K562 (cell line): ENCODE results near the gene B3GNT9. TPM values are rescaled to one million over a fixed set of nuclear protein-coding genes. Genes with fewer than 3 reads are reported as not detected.
A peak's percentile ranks its signal among the peaks of the same experiment; 100 is the strongest.

Source experiments
- ATAC-seq: fragments of 200-7000 bp; cut with Tn5 transposase; 3 replicates; pipeline ENCODE4 v1.9.1; 2020; ENCODE audit warnings: moderate library complexity
- BruUV-seq: library from RNA; stranded (reverse); fragments of 400-500 nt; replicated peaks from 2 replicates; lab custom pipeline; 2021; lab: Mats Ljungman, UMichigan
- CTCF ChIA-PET: fragments of 300-600 bp; formaldehyde crosslinking; extraction: SDS; loops from one replicate; lab custom pipeline; 2021; ENCODE audit warnings: low intra/inter-chr PET ratio; lab: Yijun Ruan, JAX
- POLR2A ChIA-PET: fragments of 300-600, 350-650 bp; sonication (Branson Sonifier 250); formaldehyde crosslinking; extraction: SDS; loops from one replicate; lab custom pipeline; 2021; ENCODE audit warnings: antibody characterized with exemption, inconsistent platforms; lab: Yijun Ruan, JAX
- DNase-seq, 4 experiments: peaks; one replicate each; pipeline versions ENCODE4 v3.0.0 to v3.0.0-alpha.2; 2011 to 2018; ENCODE audit warnings: low spot score in 3 of 4, mixed read lengths in 3 of 4; ENCODE audit errors: extremely low read depth in 1 of 4
- FAIRE-seq: peaks from 2 replicates; lab custom pipeline; 2011; peaks lifted over from hg19 to GRCh38; lab: Jason Lieb, UNC
- H2AFZ ChIP-seq: 2 replicates; pipeline ENCODE4 v1.6.0; 2011; ENCODE audit warnings: low read depth, low read length, control low read depth, inconsistent platforms
- H3K27ac ChIP-seq: fragments of 200-600 bp; 3 replicates; pipeline ENCODE4 v1.8.0; 2011; ENCODE audit warnings: low read depth, mild to moderate bottlenecking, control low read depth, inconsistent platforms, low read length, moderate library complexity, mixed read lengths; ENCODE audit errors: extremely low read depth
- H3K27me3 ChIP-seq, 2 experiments: fragments of 300-600 bp in 1 of 2; 2 replicates in 1 of 2; 3 replicates in 1 of 2; pipeline versions ENCODE4 v1.6.0 to v1.8.0; 2011; ENCODE audit warnings: inconsistent platforms in 2 of 2, low read length in 2 of 2, mild to moderate bottlenecking in 1 of 2, mixed read lengths in 1 of 2, moderate library complexity in 1 of 2; ENCODE audit not compliant: control insufficient read depth in 2 of 2, insufficient read depth in 2 of 2
- H3K36me3 ChIP-seq: fragments of 300-600 bp; 3 replicates; pipeline ENCODE4 v1.8.0; 2011; ENCODE audit warnings: mild to moderate bottlenecking, low read length, inconsistent platforms; ENCODE audit not compliant: control insufficient read depth, insufficient read depth
- H3K4me1 ChIP-seq, 2 experiments: fragments of 200-600 bp in 1 of 2; replicated peaks in 1 of 2; 2 replicates in 1 of 2; 3 replicates in 1 of 2; pipeline versions ENCODE4 v1.5.1 to v1.8.0; 2011; ENCODE audit warnings: inconsistent platforms in 2 of 2, low read length in 2 of 2, mild to moderate bottlenecking in 1 of 2, mixed read lengths in 1 of 2, moderate library complexity in 1 of 2; ENCODE audit not compliant: control insufficient read depth in 2 of 2, insufficient read depth in 2 of 2
- H3K4me2 ChIP-seq: 2 replicates; pipeline ENCODE4 v1.6.1; 2011; ENCODE audit warnings: low read length, control low read depth, inconsistent platforms, mixed read lengths; ENCODE audit not compliant: insufficient read depth
- H3K4me3 ChIP-seq: fragments of 200-600 bp; sonication (generic), shearing (Covaris generic); 2 replicates; pipeline ENCODE4 v1.5.1; 2016; ENCODE audit warnings: control low read depth, inconsistent platforms
- H3K79me2 ChIP-seq: fragments of 200-600 bp; 3 replicates; pipeline ENCODE4 v1.8.0; 2011; ENCODE audit warnings: low read length, inconsistent platforms; ENCODE audit not compliant: control insufficient read depth, insufficient read depth
- H3K9ac ChIP-seq, 2 experiments: 2 replicates each; pipeline versions ENCODE4 v1.6.0 to v1.6.1; 2011; ENCODE audit warnings: low read depth in 2 of 2, low read length in 2 of 2, control low read depth in 1 of 2, inconsistent platforms in 1 of 2, mild to moderate bottlenecking in 1 of 2, mixed read lengths in 1 of 2; ENCODE audit not compliant: insufficient read depth in 1 of 2
- H3K9me1 ChIP-seq: one replicate; pipeline ENCODE4 v1.6.0; 2011; ENCODE audit warnings: inconsistent platforms, mild to moderate bottlenecking, low read length, moderate library complexity; ENCODE audit not compliant: control insufficient read depth, insufficient read depth
- H3K9me3 ChIP-seq: replicated peaks from 2 replicates; pipeline ENCODE4 v1.5.1; 2011; ENCODE audit warnings: low read depth, low read length, inconsistent platforms; ENCODE audit not compliant: control insufficient read depth, insufficient read depth
- H4K20me1 ChIP-seq: replicated peaks from 2 replicates; pipeline ENCODE4 v1.6.1; 2011; ENCODE audit warnings: low read length, inconsistent platforms, mixed read lengths; ENCODE audit not compliant: control insufficient read depth, insufficient read depth
- BCOR ChIP-seq: fragments of 450-650 bp; IDR thresholded peaks from 2 replicates; pipeline ENCODE4 v1.6.1; 2016
- ERF ChIP-seq: fragments of 450-650 bp; formaldehyde crosslinking; IDR thresholded peaks from 2 replicates; pipeline ENCODE4 v1.4.0; 2020; ENCODE audit warnings: mild to moderate bottlenecking, mixed read lengths
- ETV6 ChIP-seq, 3 experiments: fragments of 150-350 bp in 1 of 3; sonication (generic) in 1 of 3; formaldehyde crosslinking in 1 of 3; IDR thresholded peaks; 2 replicates each; pipeline versions ENCODE4 v1.6.1 to v1.8.0; 2014 to 2022; ENCODE audit warnings: borderline replicate concordance in 2 of 3, low read depth in 2 of 3, antibody characterized with exemption in 1 of 3, low read length in 1 of 3, mild to moderate bottlenecking in 1 of 3, missing genetic modification reagents in 1 of 3
- EZH2 ChIP-seq: IDR thresholded peaks from 2 replicates; pipeline ENCODE4 v1.6.1; 2012; ENCODE audit warnings: low read depth, mild to moderate bottlenecking, inconsistent platforms, low read length, borderline replicate concordance
- FOSL1 ChIP-seq: fragments of 200-800 bp; sonication (Bioruptor generic); conservative IDR thresholded peaks from 2 replicates; pipeline ENCODE4 v1.6.1; 2016; ENCODE audit warnings: missing genetic modification characterization, missing compliant biosample characterization
- FOXM1 ChIP-seq, 2 experiments: fragments of 450-650 bp in 1 of 2; sonication (generic) in 1 of 2; formaldehyde crosslinking in 1 of 2; IDR thresholded peaks; 2 replicates each; pipeline versions ENCODE4 v1.6.1 to v1.9.0; 2017 to 2022; ENCODE audit warnings: low read depth in 2 of 2, mild to moderate bottlenecking in 2 of 2, missing genetic modification reagents in 1 of 2, moderate library complexity in 1 of 2
- HEY1 ChIP-seq: fragments of 250-450 bp; sonication (Bioruptor Pico); IDR thresholded peaks from 2 replicates; pipeline ENCODE4 v1.5.0; 2020; ENCODE audit warnings: mild to moderate bottlenecking, moderate library complexity, borderline replicate concordance
- MECOM ChIP-seq: fragments of 250-450 bp; sonication (Bioruptor Pico); IDR thresholded peaks from 2 replicates; pipeline ENCODE4 v1.8.0; 2022; ENCODE audit warnings: inconsistent platforms
- NR2C2 ChIP-seq, 2 experiments: fragments of 200-800 bp in 1 of 2; sonication (Bioruptor generic) in 1 of 2; sonication (generic) in 1 of 2; formaldehyde crosslinking in 1 of 2; IDR thresholded peaks; 2 replicates each; pipeline versions ENCODE4 v1.6.1 to v1.8.0; 2016 to 2022; ENCODE audit warnings: mild to moderate bottlenecking in 1 of 2, missing compliant biosample characterization in 1 of 2, missing genetic modification characterization in 1 of 2, missing genetic modification reagents in 1 of 2
- OTX1 ChIP-seq: fragments of 450-650 bp; formaldehyde crosslinking; IDR thresholded peaks from 2 replicates; pipeline ENCODE4 v1.4.0; 2022; ENCODE audit warnings: mild to moderate bottlenecking
- PURB ChIP-seq: sonication (generic); formaldehyde crosslinking; IDR thresholded peaks from 2 replicates; pipeline ENCODE4 v1.9.0; 2021; ENCODE audit warnings: low read depth, mild to moderate bottlenecking, missing genetic modification reagents
- SETDB1 ChIP-seq: IDR thresholded peaks from one replicate; pipeline ENCODE4 v1.6.1; 2012; ENCODE audit warnings: low read length, control low read depth, inconsistent platforms
- SIN3A ChIP-seq, 2 experiments: fragments of 150-350 bp in 1 of 2; IDR thresholded peaks; 2 replicates each; pipeline ENCODE4 v1.6.1; 2011 to 2016; ENCODE audit warnings: borderline replicate concordance in 2 of 2, low read depth in 2 of 2, low read length in 2 of 2, mild to moderate bottlenecking in 2 of 2, moderate library complexity in 2 of 2; ENCODE audit not compliant: control insufficient read depth in 1 of 2
- ZBTB7A ChIP-seq: IDR thresholded peaks from 2 replicates; pipeline ENCODE4 v1.6.1; 2011; ENCODE audit warnings: low read depth, mild to moderate bottlenecking, low read length, moderate library complexity, borderline replicate concordance; ENCODE audit not compliant: control insufficient read depth
- ZFP36 ChIP-seq: fragments of 150-350 bp; IDR thresholded peaks from 2 replicates; pipeline ENCODE4 v1.6.1; 2018; ENCODE audit warnings: low read length, low read depth; ENCODE audit not compliant: partially characterized antibody
- ZFX ChIP-seq: sonication (generic); formaldehyde crosslinking; IDR thresholded peaks from 2 replicates; pipeline ENCODE4 v1.8.0; 2022; ENCODE audit warnings: mild to moderate bottlenecking, missing genetic modification reagents, moderate library complexity
- ZNF121 ChIP-seq: sonication (generic); formaldehyde crosslinking; conservative IDR thresholded peaks from 2 replicates; pipeline ENCODE4 v1.8.0; 2022; ENCODE audit warnings: missing genetic modification reagents
- ZNF24 ChIP-seq: fragments of 450-650 bp; IDR thresholded peaks from 2 replicates; pipeline ENCODE4 v1.6.1; 2016
- ZNF436 ChIP-seq: fragments of 250-450, 450-650 bp; sonication (Bioruptor Pico); formaldehyde crosslinking; IDR thresholded peaks from 2 replicates; pipeline ENCODE4 v1.7.0; 2020; ENCODE audit warnings: mild to moderate bottlenecking
- ZNF695 ChIP-seq: fragments of 450-650 bp; formaldehyde crosslinking; IDR thresholded peaks from 2 replicates; pipeline ENCODE4 v1.4.0; 2020; ENCODE audit warnings: mild to moderate bottlenecking, moderate library complexity
- WGBS: fragments of 100-300 bp; shearing (Covaris generic); methylation state at CpG from one replicate; pipeline ENCODE4 v1.1.6; 2016; ENCODE audit warnings: low coverage, mixed read lengths; ENCODE audit not compliant: insufficient coverage; ENCODE audit errors: missing lambda C conversion rate; 5-methylcytosine and 5-hydroxymethylcytosine counted together
- in situ Hi-C: fragments of 300-500 bp; cut with MboI; formaldehyde crosslinking; loops from 4 replicates; pipeline ENCODE4 v1.15.0; 2018; ENCODE audit warnings: inconsistent platforms, mixed read lengths
- intact Hi-C: fragments of 100-400 bp; cut with micrococcal nuclease; formaldehyde crosslinking; loops from 2 replicates; pipeline ENCODE4 v1.14.2; 2022
- polyA plus RNA-seq, 8 experiments: library from polyadenylated mRNA; depleted of rRNA in 4 of 8; stranded (reverse) in 5 of 8; unstranded in 3 of 8; fragments of >200 nt; fragmentation: Nextera tagmentation in 2 of 8; fragmentation: Illumina TruSeq in 1 of 8; extraction: Ambion mirVana in 2 of 8; extraction: Trizol in 1 of 8; gene quantifications; 2 replicates each; pipeline versions ENCODE4 v1.2.1 to v1.2.3, GENCODE V29; 2011 to 2014; ENCODE audit warnings: inconsistent platforms in 1 of 8, missing spikeins in 1 of 8
- total RNA-seq, 7 experiments: library from RNA; depleted of rRNA in 6 of 7; stranded (reverse); fragments of >200 nt in 6 of 7; fragmentation: Illumina TruSeq in 2 of 7; extraction: Trizol in 2 of 7; gene quantifications; 2 replicates each; pipeline versions ENCODE4 v1.2.1 to v1.2.3, GENCODE V29; 2011 to 2021; ENCODE audit warnings: low replicate concordance in 1 of 7
- TF ChIP-seq, protein P1 (sequence below), 2 experiments: fragments of 450-650 bp; conservative IDR thresholded peaks; 2 replicates each; pipeline ENCODE4 v1.6.1; 2017; ENCODE audit warnings: mild to moderate bottlenecking in 2 of 2, moderate library complexity in 2 of 2

B3GNT9 gene
- total and polyA plus RNA-seq, 9 of the 15 experiments (the other 6 are each of a cell fraction or from before 2014, with no cell fraction given), result 0.01 to 1.8 (median 1.1) TPM; not detected in 1

DNA sequence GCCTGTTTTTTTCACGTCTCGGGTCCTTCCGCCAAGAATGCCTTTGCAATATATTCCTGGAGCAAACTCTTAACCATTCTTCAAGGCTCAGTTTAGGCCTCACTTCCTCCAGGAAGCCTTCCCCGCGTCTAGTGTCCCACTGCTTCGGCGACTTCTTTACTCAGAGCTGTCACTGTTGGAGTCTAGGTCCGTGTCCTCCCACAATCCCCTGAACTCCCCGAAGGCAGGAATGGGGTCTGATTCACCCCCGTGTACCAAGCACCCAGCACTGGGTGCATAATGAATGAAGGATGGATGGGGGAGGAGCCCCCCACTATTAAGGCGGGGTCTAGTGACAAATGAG lies 32.5 kb upstream of the B3GNT9 start:
- BruUV-seq, result no TSS peak
- Histone ChIP-seq H3K9me3 (no peaks in the 10 kb centered on the region), H3K27ac (peak overlapping the region; percentile 91), H2AFZ (peak overlapping the region; percentile 91), H3K4me2 (peak overlapping the region; percentile 99), H3K36me3 (no peaks in the 10 kb centered on the region), H3K9me1 (no peaks in the 10 kb centered on the region), H4K20me1 (peaks cover 11% of the 10 kb centered on the region), H3K79me2 (peaks cover 14% of the 10 kb centered on the region), H3K27me3 (no peaks in the 10 kb centered on the region), H3K4me1 (peaks cover 13 to 52% of the 10 kb centered on the region in 2 experiments), H3K4me3 (peak overlapping the region; percentile 61), H3K9ac (peak overlapping the region; percentile 81 to 97; a peak in 3 of 4 replicates)
- no peak for DNase-seq
- in situ Hi-C loops, result no loop called here
- POLR2A ChIA-PET, result interaction anchor here (0.7 to 1.4 kb wide), 2 partner anchors 19 to 178 kb away, joined by 3 read pairs; no protein-coding TSS in a partner anchor
- FAIRE-seq, result no peak
- 3% methylated on average over 11 of the region's 11 CpGs for WGBS
- CTCF ChIA-PET, result interaction anchor here (1.2 kb wide), 1 partner anchor 206 kb away, joined by 5 read pairs; no protein-coding TSS in a partner anchor
- ATAC-seq, result no peak
- intact Hi-C loops, result loop anchor here (1.0 to 10.0 kb wide), 3 partner anchors 63 to 228 kb away; no protein-coding TSS in a partner anchor
- TF ChIP-seq ZBTB7A (peak; percentile 59; the same call in 1 of the 2 replicates), NR2C2 (CRISPR knock-in tag; IDR thresholded peaks at IDR 0.05) (no peak), NR2C2 (tag; IDR thresholded peaks at IDR 0.05) (peak; percentile 23; the same call in 1 of the 2 replicates), MECOM (peak; percentile 36; the same call in 1 of the 2 replicates), ZNF121 (CRISPR knock-in tag) (no peak), SETDB1 (no peak), PURB (CRISPR knock-in tag) (no peak), ZFP36 (peak; percentile 95), ERF (0 out of 2 replicates have a peak, but pooled peaks have one; percentile 12), BCOR (peak; percentile 49), ZFX (CRISPR knock-in tag) (peak; percentile 26; the same call in 1 of the 2 replicates), ZNF436 (CRISPR knock-in tag) (peak; percentile 77), FOXM1 (IDR thresholded peaks at IDR 0.05; ENCODE audit: low read depth) (peak; percentile 23; the same call in 1 of the 2 replicates), FOXM1 (CRISPR knock-in tag; IDR thresholded peaks at IDR 0.05; ENCODE audit: low read depth) (no peak), OTX1 (CRISPR knock-in tag) (0 out of 2 replicates have a peak, but pooled peaks have one; percentile 24), EZH2 (no peak), ZNF24 (peak; percentile 74; the same call in 1 of the 2 replicates), ZNF695 (CRISPR knock-in tag) (no peak), HEY1 (no peak), ETV6 (IDR thresholded peaks at IDR 0.05; ENCODE audit: borderline replicate concordance in 1 of 2, low read depth in 2 of 2, low read length in 1 of 2) (no peak), ETV6 (CRISPR knock-in tag; IDR thresholded peaks at IDR 0.05; ENCODE audit: borderline replicate concordance) (no peak), FOSL1 (0 out of 2 replicates have a peak, but pooled peaks have one; percentile 14), SIN3A (IDR thresholded peaks at IDR 0.05; ENCODE audit: borderline replicate concordance in 2 of 2, control insufficient read depth in 1 of 2, low read depth in 2 of 2, low read length in 2 of 2) (no peak)
- TF ChIP-seq, protein P1, sequence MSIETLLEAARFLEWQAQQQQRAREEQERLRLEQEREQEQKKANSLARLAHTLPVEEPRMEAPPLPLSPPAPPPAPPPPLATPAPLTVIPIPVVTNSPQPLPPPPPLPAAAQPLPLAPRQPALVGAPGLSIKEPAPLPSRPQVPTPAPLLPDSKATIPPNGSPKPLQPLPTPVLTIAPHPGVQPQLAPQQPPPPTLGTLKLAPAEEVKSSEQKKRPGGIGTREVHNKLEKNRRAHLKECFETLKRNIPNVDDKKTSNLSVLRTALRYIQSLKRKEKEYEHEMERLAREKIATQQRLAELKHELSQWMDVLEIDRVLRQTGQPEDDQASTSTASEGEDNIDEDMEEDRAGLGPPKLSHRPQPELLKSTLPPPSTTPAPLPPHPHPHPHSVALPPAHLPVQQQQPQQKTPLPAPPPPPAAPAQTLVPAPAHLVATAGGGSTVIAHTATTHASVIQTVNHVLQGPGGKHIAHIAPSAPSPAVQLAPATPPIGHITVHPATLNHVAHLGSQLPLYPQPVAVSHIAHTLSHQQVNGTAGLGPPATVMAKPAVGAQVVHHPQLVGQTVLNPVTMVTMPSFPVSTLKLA (conservative IDR thresholded peaks at IDR 0.05), result no peak
